GM23338 (cell line): ENCODE measurements around the gene STX4. TPM values are rescaled to one million over a fixed set of nuclear protein-coding genes. Genes with fewer than 3 reads are reported as not detected.

Experiments
- ATAC-seq: fragments of 200-7000 bp; cut with Tn5 transposase; 3 replicates; pipeline ENCODE4 v1.9.1; 2020
- DNase-seq: peaks from one replicate; pipeline ENCODE4 v3.0.0-alpha.2; 2015; ENCODE audit warnings: low spot score
- H2AFZ ChIP-seq: fragments of 200-600 bp; sonication (generic); 2 replicates; pipeline ENCODE4 v1.8.0; 2016; ENCODE audit warnings: antibody characterized with exemption, mild to moderate bottlenecking, moderate library complexity
- H3F3A ChIP-seq: fragments of 200-600 bp; sonication (generic); replicated peaks from 2 replicates; pipeline ENCODE4 v1.8.0; 2017; ENCODE audit warnings: antibody characterized with exemption, mixed run types, low read depth
- H3K27ac ChIP-seq: fragments of 200-600 bp; sonication (generic); 2 replicates; pipeline ENCODE4 v1.6.1; 2016; ENCODE audit warnings: low read depth
- H3K27me3 ChIP-seq: fragments of 200-600 bp; sonication (generic); 2 replicates; pipeline ENCODE4 v1.8.0; 2016; ENCODE audit warnings: mild to moderate bottlenecking, mixed run types, moderate library complexity; ENCODE audit not compliant: insufficient read depth
- H3K36me3 ChIP-seq: fragments of 200-600 bp; sonication (generic); 2 replicates; pipeline ENCODE4 v1.8.0; 2016; ENCODE audit warnings: mild to moderate bottlenecking; ENCODE audit not compliant: insufficient read depth
- H3K4me1 ChIP-seq: fragments of 200-600 bp; sonication (generic); 2 replicates; pipeline ENCODE4 v1.8.0; 2016; ENCODE audit warnings: mild to moderate bottlenecking, moderate library complexity; ENCODE audit not compliant: insufficient read depth
- H3K4me2 ChIP-seq: fragments of 200-600 bp; sonication (generic); 2 replicates; pipeline ENCODE4 v1.7.1; 2017; ENCODE audit warnings: mixed run types
- H3K4me3 ChIP-seq: fragments of 200-600 bp; sonication (generic); 2 replicates; pipeline ENCODE4 v1.6.1; 2016; ENCODE audit warnings: mixed run types
- H3K79me2 ChIP-seq: fragments of 200-600 bp; sonication (generic); replicated peaks from 2 replicates; pipeline ENCODE4 v1.8.0; 2017; ENCODE audit warnings: mild to moderate bottlenecking; ENCODE audit not compliant: insufficient read depth
- H3K9me2 ChIP-seq: fragments of 200-600 bp; sonication (generic); 2 replicates; pipeline ENCODE4 v1.8.0; 2017; ENCODE audit not compliant: insufficient read depth
- H4K20me1 ChIP-seq: fragments of 200-600 bp; sonication (generic); replicated peaks from 2 replicates; pipeline ENCODE4 v1.8.0; 2017; ENCODE audit warnings: mild to moderate bottlenecking; ENCODE audit not compliant: insufficient read depth
- H3K27ac Mint-ChIP-seq: 2 replicates; pipeline ENCODE4 v1.8.0; 2020; ENCODE audit warnings: inconsistent platforms, mild to moderate bottlenecking, moderate library complexity, mixed read lengths
- H3K27me3 Mint-ChIP-seq: 3 replicates; pipeline ENCODE4 v1.8.0; 2022; ENCODE audit warnings: low read depth, mild to moderate bottlenecking, moderate library complexity, mixed read lengths, inconsistent platforms; ENCODE audit not compliant: insufficient read depth, poor library complexity
- H3K36me3 Mint-ChIP-seq: 3 replicates; pipeline ENCODE4 v1.8.0; 2021; ENCODE audit warnings: low read depth, mild to moderate bottlenecking, inconsistent platforms, moderate library complexity, mixed read lengths
- H3K4me1 Mint-ChIP-seq: 3 replicates; pipeline ENCODE4 v1.8.0; 2020; ENCODE audit warnings: mild to moderate bottlenecking, inconsistent platforms, mixed read lengths
- H3K4me3 Mint-ChIP-seq: 3 replicates; pipeline ENCODE4 v1.8.0; 2021; ENCODE audit warnings: moderate library complexity, mild to moderate bottlenecking, inconsistent platforms, mixed read lengths
- H3K9me3 Mint-ChIP-seq: 3 replicates; pipeline ENCODE4 v1.8.0; 2020; ENCODE audit warnings: moderate library complexity, mild to moderate bottlenecking, inconsistent platforms, mixed read lengths
- CTCF ChIP-seq, 2 experiments: fragments of 200-600 bp in 1 of 2; sonication (generic) in 1 of 2; conservative IDR thresholded peaks; 2 replicates each; pipeline versions ENCODE4 v1.5.1 to v1.6.1; 2016 to 2017; ENCODE audit warnings: antibody characterized with exemption in 2 of 2, low read depth in 2 of 2, mild to moderate bottlenecking in 2 of 2, moderate library complexity in 1 of 2
- EZH2 ChIP-seq: fragments of 200-600 bp; sonication (generic); IDR thresholded peaks from one replicate; pipeline ENCODE4 v1.8.0; 2017; ENCODE audit warnings: antibody characterized with exemption, mild to moderate bottlenecking, low read depth; ENCODE audit not compliant: unreplicated experiment
- EZH2phosphoT487 ChIP-seq: fragments of 200-600 bp; sonication (generic); IDR thresholded peaks from one replicate; pipeline ENCODE4 v1.8.1; 2018; ENCODE audit warnings: antibody characterized with exemption; ENCODE audit not compliant: unreplicated experiment
- JUNB ChIP-seq: IDR thresholded peaks from one replicate; pipeline ENCODE4 v1.6.1; 2016; ENCODE audit warnings: antibody characterized with exemption; ENCODE audit not compliant: unreplicated experiment
- POLR2AphosphoS5 ChIP-seq: IDR thresholded peaks from 2 replicates; pipeline ENCODE4 v1.6.1; 2016; ENCODE audit warnings: antibody characterized with exemption, low read depth
- STAT1 ChIP-seq: IDR thresholded peaks from one replicate; pipeline ENCODE4 v1.6.1; 2016; ENCODE audit warnings: antibody characterized with exemption; ENCODE audit not compliant: unreplicated experiment
- ZNF114 ChIP-seq: fragments of 250-450 bp; sonication (Bioruptor Pico); IDR thresholded peaks from 2 replicates; pipeline ENCODE4 v1.5.0; 2020; ENCODE audit warnings: mild to moderate bottlenecking, moderate library complexity
- ZNF331 ChIP-seq: fragments of 250-450 bp; sonication (Bioruptor Pico); IDR thresholded peaks from 2 replicates; pipeline ENCODE4 v1.5.0; 2020; ENCODE audit warnings: low read depth, mild to moderate bottlenecking, moderate library complexity
- polyA plus RNA-seq: library from polyadenylated mRNA; unstranded; fragments of >200 nt; fragmentation: Nextera tagmentation; extraction: Ambion mirVana; gene quantifications from 2 replicates; pipeline ENCODE4 v1.2.1, GENCODE V29; 2016
- total RNA-seq: library from RNA; depleted of rRNA; stranded (reverse); fragments of >200 nt; shearing (Covaris generic); gene quantifications from 2 replicates; pipeline ENCODE4 v1.2.3, GENCODE V29; 2014
- TF ChIP-seq, protein P1 (sequence below): fragments of 250-450 bp; sonication (Bioruptor Pico); IDR thresholded peaks from 2 replicates; pipeline ENCODE4 v1.5.0; 2020; ENCODE audit warnings: mild to moderate bottlenecking, moderate library complexity

Gene STX4
- total and polyA plus RNA-seq, 2 experiments from 2014 or later = 13.0 to 39.3 TPM

- H3K79me2 ChIP-seq = no peaks in the 10 kb centered on the region
- peak overlapping the region; percentile 86 for H3K27ac ChIP-seq
- no peaks in the 10 kb centered on the region for H3K36me3 Mint-ChIP-seq
- H3K27ac Mint-ChIP-seq = no peak overlapping the region; the same call in 1 of the 2 replicates
- DNase-seq = peak; percentile 93
- H3K9me2 ChIP-seq = no peaks in the 10 kb centered on the region
- peaks cover 18% of the 10 kb centered on the region for H3K27me3 Mint-ChIP-seq
- H4K20me1 ChIP-seq = no peaks in the 10 kb centered on the region
- H3K4me1 ChIP-seq = peaks cover 22% of the 10 kb centered on the region
- peak overlapping the region; percentile 96 for H2AFZ ChIP-seq
- peak overlapping the region; percentile 75 for H3K4me3 ChIP-seq
- peaks cover 19% of the 10 kb centered on the region for H3K4me1 Mint-ChIP-seq
- no peaks in the 10 kb centered on the region for H3K36me3 ChIP-seq
- TF ChIP-seq ZNF114 (CRISPR knock-in tag) (no peak), EZH2phosphoT487 (no peak), EZH2 (no peak), POLR2AphosphoS5 (peak; percentile 71)
- no peaks in the 10 kb centered on the region for H3K27me3 ChIP-seq
- H3K4me3 Mint-ChIP-seq = peak overlapping the region; percentile 86
- peak; percentile 86 for ATAC-seq
- no peaks in the 10 kb centered on the region for H3K9me3 Mint-ChIP-seq
- peaks cover 9% of the 10 kb centered on the region; the same call in 1 of the 2 replicates for H3F3A ChIP-seq
- H3K4me2 ChIP-seq = peak overlapping the region; percentile 94
These were observed 36.2 kb upstream of the STX4 start for GRCh38 chr16:30996985-30997724.

GRCh38 chr16:30997725-30998711, 35.3 kb upstream of the STX4 start:
- H3K27me3 ChIP-seq = no peaks in the 10 kb centered on the region
- peak overlapping the region; percentile 94 for H3K4me2 ChIP-seq
- ATAC-seq (peak; percentile 16), DNase-seq (peak; percentile 34)
- H3K4me3 ChIP-seq = peak overlapping the region; percentile 75
- H3F3A ChIP-seq = peaks cover 9% of the 10 kb centered on the region; the same call in 1 of the 2 replicates
- H3K79me2 ChIP-seq = no peaks in the 10 kb centered on the region
- Mint-ChIP-seq H3K27me3 (peaks cover 15% of the 10 kb centered on the region), H3K27ac (no peak overlapping the region), H3K4me1 (peaks cover 19% of the 10 kb centered on the region), H3K36me3 (no peaks in the 10 kb centered on the region), H3K4me3 (peak overlapping the region; percentile 86), H3K9me3 (no peaks in the 10 kb centered on the region)
- peaks cover 22% of the 10 kb centered on the region for H3K4me1 ChIP-seq
- no peaks in the 10 kb centered on the region for H4K20me1 ChIP-seq
- H3K36me3 ChIP-seq = no peaks in the 10 kb centered on the region
- H3K9me2 ChIP-seq = no peaks in the 10 kb centered on the region
- peak overlapping the region; percentile 32; the same call in 1 of the 2 replicates for H3K27ac ChIP-seq
- H2AFZ ChIP-seq = peak overlapping the region; percentile 96
- TF ChIP-seq ZNF331 (CRISPR knock-in tag) = no peak
- TF ChIP-seq JUNB = no peak
- TF ChIP-seq POLR2AphosphoS5 = no peak
- no peak for TF ChIP-seq ZNF114 (CRISPR knock-in tag)
- no peak for TF ChIP-seq STAT1
- TF ChIP-seq, protein P1, sequence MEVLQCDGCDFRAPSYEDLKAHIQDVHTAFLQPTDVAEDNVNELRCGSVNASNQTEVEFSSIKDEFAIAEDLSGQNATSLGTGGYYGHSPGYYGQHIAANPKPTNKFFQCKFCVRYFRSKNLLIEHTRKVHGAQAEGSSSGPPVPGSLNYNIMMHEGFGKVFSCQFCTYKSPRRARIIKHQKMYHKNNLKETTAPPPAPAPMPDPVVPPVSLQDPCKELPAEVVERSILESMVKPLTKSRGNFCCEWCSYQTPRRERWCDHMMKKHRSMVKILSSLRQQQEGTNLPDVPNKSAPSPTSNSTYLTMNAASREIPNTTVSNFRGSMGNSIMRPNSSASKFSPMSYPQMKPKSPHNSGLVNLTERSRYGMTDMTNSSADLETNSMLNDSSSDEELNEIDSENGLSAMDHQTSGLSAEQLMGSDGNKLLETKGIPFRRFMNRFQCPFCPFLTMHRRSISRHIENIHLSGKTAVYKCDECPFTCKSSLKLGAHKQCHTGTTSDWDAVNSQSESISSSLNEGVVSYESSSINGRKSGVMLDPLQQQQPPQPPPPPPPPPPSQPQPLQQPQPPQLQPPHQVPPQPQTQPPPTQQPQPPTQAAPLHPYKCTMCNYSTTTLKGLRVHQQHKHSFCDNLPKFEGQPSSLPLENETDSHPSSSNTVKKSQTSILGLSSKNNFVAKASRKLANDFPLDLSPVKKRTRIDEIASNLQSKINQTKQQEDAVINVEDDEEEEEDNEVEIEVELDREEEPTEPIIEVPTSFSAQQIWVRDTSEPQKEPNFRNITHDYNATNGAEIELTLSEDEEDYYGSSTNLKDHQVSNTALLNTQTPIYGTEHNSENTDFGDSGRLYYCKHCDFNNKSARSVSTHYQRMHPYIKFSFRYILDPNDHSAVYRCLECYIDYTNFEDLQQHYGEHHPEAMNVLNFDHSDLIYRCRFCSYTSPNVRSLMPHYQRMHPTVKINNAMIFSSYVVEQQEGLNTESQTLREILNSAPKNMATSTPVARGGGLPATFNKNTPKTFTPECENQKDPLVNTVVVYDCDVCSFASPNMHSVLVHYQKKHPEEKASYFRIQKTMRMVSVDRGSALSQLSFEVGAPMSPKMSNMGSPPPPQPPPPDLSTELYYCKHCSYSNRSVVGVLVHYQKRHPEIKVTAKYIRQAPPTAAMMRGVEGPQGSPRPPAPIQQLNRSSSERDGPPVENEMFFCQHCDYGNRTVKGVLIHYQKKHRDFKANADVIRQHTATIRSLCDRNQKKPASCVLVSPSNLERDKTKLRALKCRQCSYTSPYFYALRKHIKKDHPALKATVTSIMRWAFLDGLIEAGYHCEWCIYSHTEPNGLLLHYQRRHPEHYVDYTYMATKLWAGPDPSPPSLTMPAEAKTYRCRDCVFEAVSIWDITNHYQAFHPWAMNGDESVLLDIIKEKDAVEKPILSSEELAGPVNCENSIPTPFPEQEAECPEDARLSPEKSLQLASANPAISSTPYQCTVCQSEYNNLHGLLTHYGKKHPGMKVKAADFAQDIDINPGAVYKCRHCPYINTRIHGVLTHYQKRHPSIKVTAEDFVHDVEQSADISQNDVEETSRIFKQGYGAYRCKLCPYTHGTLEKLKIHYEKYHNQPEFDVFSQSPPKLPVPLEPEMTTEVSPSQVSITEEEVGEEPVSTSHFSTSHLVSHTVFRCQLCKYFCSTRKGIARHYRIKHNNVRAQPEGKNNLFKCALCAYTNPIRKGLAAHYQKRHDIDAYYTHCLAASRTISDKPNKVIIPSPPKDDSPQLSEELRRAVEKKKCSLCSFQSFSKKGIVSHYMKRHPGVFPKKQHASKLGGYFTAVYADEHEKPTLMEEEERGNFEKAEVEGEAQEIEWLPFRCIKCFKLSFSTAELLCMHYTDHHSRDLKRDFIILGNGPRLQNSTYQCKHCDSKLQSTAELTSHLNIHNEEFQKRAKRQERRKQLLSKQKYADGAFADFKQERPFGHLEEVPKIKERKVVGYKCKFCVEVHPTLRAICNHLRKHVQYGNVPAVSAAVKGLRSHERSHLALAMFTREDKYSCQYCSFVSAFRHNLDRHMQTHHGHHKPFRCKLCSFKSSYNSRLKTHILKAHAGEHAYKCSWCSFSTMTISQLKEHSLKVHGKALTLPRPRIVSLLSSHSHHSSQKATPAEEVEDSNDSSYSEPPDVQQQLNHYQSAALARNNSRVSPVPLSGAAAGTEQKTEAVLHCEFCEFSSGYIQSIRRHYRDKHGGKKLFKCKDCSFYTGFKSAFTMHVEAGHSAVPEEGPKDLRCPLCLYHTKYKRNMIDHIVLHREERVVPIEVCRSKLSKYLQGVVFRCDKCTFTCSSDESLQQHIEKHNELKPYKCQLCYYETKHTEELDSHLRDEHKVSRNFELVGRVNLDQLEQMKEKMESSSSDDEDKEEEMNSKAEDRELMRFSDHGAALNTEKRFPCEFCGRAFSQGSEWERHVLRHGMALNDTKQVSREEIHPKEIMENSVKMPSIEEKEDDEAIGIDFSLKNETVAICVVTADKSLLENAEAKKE (CRISPR knock-in tag) = no peak
- no peak for TF ChIP-seq EZH2phosphoT487
- TF ChIP-seq EZH2 = no peak
- no peak for TF ChIP-seq CTCF (conservative IDR thresholded peaks at IDR 0.05; ENCODE audit: low read depth in 2 of 2)
